ENCODE data around the gene TDP1. TPM values are rescaled to one million over a fixed set of nuclear protein-coding genes. Genes with fewer than 3 reads are reported as not detected.

Gene TDP1
- total RNA-seq, 1 donor from 2014 or later, result 12.5 TPM

DNA sequence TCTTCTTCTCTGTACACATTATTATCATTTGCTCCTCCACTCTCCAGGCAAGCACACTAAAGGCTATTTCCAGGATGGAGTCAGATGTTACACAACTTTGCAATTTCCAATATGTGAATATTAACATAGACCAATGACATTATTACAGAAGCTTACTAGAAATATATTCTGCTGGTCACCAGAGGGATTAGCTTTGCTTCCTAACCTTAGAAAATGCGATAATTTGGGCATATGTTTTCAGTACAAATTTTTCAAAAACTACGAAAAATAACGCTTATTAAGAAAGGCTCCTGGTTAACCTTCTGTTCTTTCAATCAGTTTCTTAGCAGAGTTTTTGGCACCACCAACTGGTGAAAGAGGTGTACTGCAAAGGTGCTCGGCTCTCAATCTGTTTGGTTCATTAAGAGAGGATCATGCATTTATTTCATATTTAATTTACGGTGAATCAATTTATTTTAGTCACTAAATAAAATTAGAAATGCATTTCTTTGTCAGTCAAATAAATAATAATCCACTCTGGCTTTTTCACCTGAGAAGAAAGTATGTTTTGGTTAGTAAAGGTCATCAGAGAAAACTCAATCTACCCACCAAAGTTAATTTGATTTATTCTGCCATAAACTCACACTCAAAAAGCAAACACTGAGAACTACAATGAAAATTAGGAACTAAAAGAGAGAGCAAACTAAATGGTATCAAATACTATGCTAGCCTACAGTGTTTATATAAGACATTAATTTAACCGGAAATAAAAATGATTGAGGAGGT, 40.4 kb upstream of the TDP1 start:
- Histone ChIP-seq H3K27ac (ENCODE audit: low read depth, low read length) (no peak overlapping the region), H3K9me3 (ENCODE audit: control insufficient read depth in 3 of 3, low read length in 3 of 3) (no peaks in the 10 kb centered on the region), H3K9ac (ENCODE audit: low read depth in 1 of 3, low read length in 3 of 3) (no peak overlapping the region), H3K27me3 (ENCODE audit: control insufficient read depth in 3 of 3, insufficient read depth in 3 of 3, low read length in 3 of 3) (no peaks in the 10 kb centered on the region), H3K36me3 (ENCODE audit: control insufficient read depth in 3 of 3, insufficient read depth in 3 of 3, low read length in 3 of 3) (no peaks in the 10 kb centered on the region), H3K4me3 (ENCODE audit: low read length in 3 of 3) (peak overlapping the region in 1 of 3 donors; percentile 45), H3K4me1 (ENCODE audit: control insufficient read depth in 3 of 3, insufficient read depth in 3 of 3, low read length in 3 of 3) (peaks cover 0 to 8% (median 7%) of the 10 kb centered on the region in 3 donors)

DNA sequence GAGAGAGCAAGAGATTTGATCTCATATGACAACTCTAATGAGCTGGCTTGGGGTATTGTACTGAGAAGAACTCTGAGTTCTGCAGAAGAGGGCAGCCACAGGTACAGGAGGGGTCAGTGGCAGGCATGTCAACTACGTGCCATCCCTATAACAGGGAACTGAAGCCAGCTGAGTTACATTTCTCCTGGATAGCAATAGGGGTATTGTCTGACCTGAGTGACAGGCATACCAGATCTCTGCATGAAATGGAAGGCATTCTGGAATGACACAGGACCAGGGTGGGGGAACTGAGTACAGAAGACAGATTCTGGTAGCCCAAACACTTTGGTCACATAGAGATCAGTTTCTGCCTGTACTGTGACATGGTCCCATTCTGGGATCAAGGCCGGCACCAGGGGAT, 37.0 kb upstream of the TDP1 start:
- H3K4me3 ChIP-seq (ENCODE audit: low read length in 3 of 3), result no peak overlapping the region
- H3K9me3 ChIP-seq (ENCODE audit: control insufficient read depth in 3 of 3, low read length in 3 of 3), result no peaks in the 10 kb centered on the region
- no peak overlapping the region for H3K9ac ChIP-seq (ENCODE audit: low read depth in 1 of 3, low read length in 3 of 3)
- H3K4me1 ChIP-seq (ENCODE audit: control insufficient read depth in 3 of 3, insufficient read depth in 3 of 3, low read length in 3 of 3), result no peaks in the 10 kb centered on the region
- no peaks in the 10 kb centered on the region for H3K27me3 ChIP-seq (ENCODE audit: control insufficient read depth in 3 of 3, insufficient read depth in 3 of 3, low read length in 3 of 3)
- no peak overlapping the region for H3K27ac ChIP-seq (ENCODE audit: low read depth, low read length)
- H3K36me3 ChIP-seq (ENCODE audit: control insufficient read depth in 3 of 3, insufficient read depth in 3 of 3, low read length in 3 of 3), result no peaks in the 10 kb centered on the region

DNA sequence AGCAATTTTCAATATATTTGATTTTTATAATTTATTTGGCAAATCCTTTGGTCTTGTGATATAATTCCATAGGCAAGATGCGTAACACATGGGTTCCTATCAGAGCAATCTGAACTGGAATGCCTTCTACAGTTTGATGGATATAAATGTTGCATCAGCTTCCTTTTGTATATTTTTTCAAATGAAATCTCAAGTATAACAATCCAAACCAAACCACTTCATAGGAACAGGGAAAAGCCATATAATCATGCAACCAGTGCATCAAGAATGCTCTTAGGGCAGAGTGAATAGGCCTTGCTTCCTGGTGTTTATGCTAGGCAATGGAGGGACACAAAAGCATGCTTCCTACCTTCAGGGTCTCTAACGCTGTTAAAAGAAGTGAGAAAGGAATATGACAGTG, 35.7 kb upstream of the TDP1 start:
- H3K27me3 ChIP-seq (ENCODE audit: control insufficient read depth in 3 of 3, insufficient read depth in 3 of 3, low read length in 3 of 3), result no peaks in the 10 kb centered on the region
- no peak overlapping the region for H3K27ac ChIP-seq (ENCODE audit: low read depth, low read length)
- H3K4me1 ChIP-seq (ENCODE audit: control insufficient read depth in 3 of 3, insufficient read depth in 3 of 3, low read length in 3 of 3), result peaks cover 0 to 4% (median 0%) of the 10 kb centered on the region in 3 donors
- H3K4me3 ChIP-seq (ENCODE audit: low read length in 3 of 3), result no peak overlapping the region
- H3K9me3 ChIP-seq (ENCODE audit: control insufficient read depth in 3 of 3, low read length in 3 of 3), result no peaks in the 10 kb centered on the region
- H3K36me3 ChIP-seq (ENCODE audit: control insufficient read depth in 3 of 3, insufficient read depth in 3 of 3, low read length in 3 of 3), result no peaks in the 10 kb centered on the region
- H3K9ac ChIP-seq (ENCODE audit: low read depth in 1 of 3, low read length in 3 of 3), result no peak overlapping the region

DNA sequence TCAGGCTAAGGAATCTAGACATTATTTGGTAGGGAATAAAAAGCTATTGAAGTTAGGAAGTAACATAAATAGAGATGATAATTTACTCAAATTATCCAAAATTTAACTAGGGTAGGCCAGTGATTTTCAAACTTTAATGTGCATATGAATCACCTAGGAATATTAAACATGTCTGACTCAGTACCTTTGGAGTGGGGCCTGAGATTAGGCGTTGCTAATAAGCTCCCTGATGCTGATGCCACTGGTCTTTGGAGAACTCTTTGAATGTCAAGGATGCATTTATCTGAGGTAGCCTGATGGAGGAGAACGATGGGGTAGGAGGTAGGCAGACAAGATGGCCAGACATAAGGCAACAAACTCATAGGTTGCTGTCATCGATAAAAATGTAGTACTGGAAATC, 34.4 kb upstream of the TDP1 start:
- no peaks in the 10 kb centered on the region for H3K27me3 ChIP-seq (ENCODE audit: control insufficient read depth in 3 of 3, insufficient read depth in 3 of 3, low read length in 3 of 3)
- no peak overlapping the region for H3K9ac ChIP-seq (ENCODE audit: low read depth in 1 of 3, low read length in 3 of 3)
- H3K4me3 ChIP-seq (ENCODE audit: low read length in 3 of 3), result no peak overlapping the region
- peaks cover 0 to 4% (median 0%) of the 10 kb centered on the region in 3 donors for H3K4me1 ChIP-seq (ENCODE audit: control insufficient read depth in 3 of 3, insufficient read depth in 3 of 3, low read length in 3 of 3)
- no peak overlapping the region for H3K27ac ChIP-seq (ENCODE audit: low read depth, low read length)
- H3K36me3 ChIP-seq (ENCODE audit: control insufficient read depth in 3 of 3, insufficient read depth in 3 of 3, low read length in 3 of 3), result no peaks in the 10 kb centered on the region
- no peaks in the 10 kb centered on the region for H3K9me3 ChIP-seq (ENCODE audit: control insufficient read depth in 3 of 3, low read length in 3 of 3)

DNA sequence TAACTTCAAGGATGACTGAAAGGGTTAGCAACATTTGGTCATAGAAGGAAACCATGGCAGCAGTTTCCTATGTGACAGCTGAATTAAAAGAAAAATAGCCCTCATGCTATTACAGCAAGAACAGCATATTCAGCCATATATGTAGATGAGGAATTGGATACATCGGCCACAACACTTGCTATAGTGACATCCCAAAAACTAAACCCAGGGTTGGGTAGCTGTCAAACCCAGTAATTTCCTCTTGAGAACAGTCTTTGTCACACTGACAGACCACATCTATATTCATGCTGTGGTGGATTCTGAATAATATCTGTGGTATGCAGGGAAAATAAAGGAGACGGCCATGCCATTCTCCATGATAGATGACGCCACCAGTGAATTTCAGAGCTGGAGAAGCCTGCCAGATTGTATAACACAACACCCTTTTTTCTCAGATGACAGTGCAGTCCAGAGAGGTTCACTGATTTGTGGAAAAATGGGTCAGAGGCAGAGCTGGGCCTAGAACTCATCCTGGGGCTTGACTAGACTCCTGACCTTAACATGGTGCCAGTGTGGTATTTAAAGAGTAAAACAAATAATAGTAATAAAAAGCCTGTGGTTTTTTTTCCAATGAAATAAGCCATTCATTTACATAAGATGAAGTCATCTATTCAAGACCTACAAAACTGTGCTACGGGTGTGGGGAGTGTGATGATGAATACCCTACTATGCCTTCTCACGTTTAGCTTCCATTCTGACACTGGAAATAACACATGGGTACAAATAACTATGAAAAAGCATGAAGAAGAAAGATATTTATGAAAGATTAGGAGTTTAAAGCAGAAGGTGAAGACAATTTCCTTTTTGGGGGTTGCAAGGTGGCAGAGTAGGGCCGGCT, 33.5 kb upstream of the TDP1 start:
- no peaks in the 10 kb centered on the region for H3K9me3 ChIP-seq (ENCODE audit: control insufficient read depth in 3 of 3, low read length in 3 of 3)
- H3K36me3 ChIP-seq (ENCODE audit: control insufficient read depth in 3 of 3, insufficient read depth in 3 of 3, low read length in 3 of 3), result no peaks in the 10 kb centered on the region
- no peak overlapping the region for H3K27ac ChIP-seq (ENCODE audit: low read depth, low read length)
- peaks cover 0 to 4% (median 0%) of the 10 kb centered on the region in 3 donors for H3K4me1 ChIP-seq (ENCODE audit: control insufficient read depth in 3 of 3, insufficient read depth in 3 of 3, low read length in 3 of 3)
- H3K27me3 ChIP-seq (ENCODE audit: control insufficient read depth in 3 of 3, insufficient read depth in 3 of 3, low read length in 3 of 3), result no peaks in the 10 kb centered on the region
- no peak overlapping the region for H3K4me3 ChIP-seq (ENCODE audit: low read length in 3 of 3)
- no peak overlapping the region for H3K9ac ChIP-seq (ENCODE audit: low read depth in 1 of 3, low read length in 3 of 3)

DNA sequence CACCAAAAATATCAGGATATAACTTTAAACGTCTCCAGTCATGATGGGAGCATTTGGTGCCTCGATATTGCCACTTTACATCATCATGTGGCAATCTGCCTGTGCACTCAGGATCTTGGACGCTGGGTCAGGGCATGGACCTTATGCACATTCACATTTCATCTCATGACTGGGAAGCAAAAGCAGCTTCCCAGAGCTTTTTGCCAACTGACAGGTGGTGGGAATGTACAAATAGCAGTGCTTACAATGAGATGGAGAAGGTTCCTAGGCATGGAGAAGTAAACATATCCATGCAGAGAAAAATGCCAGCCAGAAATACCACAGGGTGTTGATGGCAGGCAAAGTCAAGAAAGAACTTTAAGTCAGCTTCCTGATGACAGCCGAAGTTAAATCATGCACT, 31.5 kb upstream of the TDP1 start:
- no peak overlapping the region for H3K27ac ChIP-seq (ENCODE audit: low read depth, low read length)

DNA sequence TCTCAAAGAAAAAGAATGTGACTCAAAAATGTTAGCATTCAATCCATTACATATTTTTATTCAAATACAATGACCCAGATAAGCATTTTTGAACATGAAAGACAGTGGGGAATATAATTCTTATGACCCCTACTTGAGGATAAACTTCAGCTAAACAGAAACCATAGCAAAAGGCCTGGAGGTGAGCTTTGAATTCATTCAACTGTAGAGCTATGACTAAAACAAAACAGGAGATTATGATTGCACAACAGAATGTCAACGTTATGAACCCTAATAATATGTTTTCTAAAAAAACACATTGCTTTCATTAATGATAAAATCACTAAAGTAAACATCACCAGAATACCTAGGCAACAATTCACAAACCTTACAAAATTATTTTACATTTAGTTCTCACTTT, 29.0 kb upstream of the TDP1 start:
- H3K9ac ChIP-seq (ENCODE audit: low read depth in 1 of 3, low read length in 3 of 3), result no peak overlapping the region

More for the DNA sequence above, 31.5 kb upstream of the TDP1 start:
- Histone ChIP-seq H3K27me3 (ENCODE audit: control insufficient read depth in 3 of 3, insufficient read depth in 3 of 3, low read length in 3 of 3) (no peaks in the 10 kb centered on the region), H3K9ac (ENCODE audit: low read depth in 1 of 3, low read length in 3 of 3) (no peak overlapping the region), H3K4me3 (ENCODE audit: low read length in 3 of 3) (no peak overlapping the region), H3K36me3 (ENCODE audit: control insufficient read depth in 3 of 3, insufficient read depth in 3 of 3, low read length in 3 of 3) (no peaks in the 10 kb centered on the region), H3K4me1 (ENCODE audit: control insufficient read depth in 3 of 3, insufficient read depth in 3 of 3, low read length in 3 of 3) (peaks cover 0 to 4% (median 0%) of the 10 kb centered on the region in 3 donors), H3K9me3 (ENCODE audit: control insufficient read depth in 3 of 3, low read length in 3 of 3) (no peaks in the 10 kb centered on the region)

DNA sequence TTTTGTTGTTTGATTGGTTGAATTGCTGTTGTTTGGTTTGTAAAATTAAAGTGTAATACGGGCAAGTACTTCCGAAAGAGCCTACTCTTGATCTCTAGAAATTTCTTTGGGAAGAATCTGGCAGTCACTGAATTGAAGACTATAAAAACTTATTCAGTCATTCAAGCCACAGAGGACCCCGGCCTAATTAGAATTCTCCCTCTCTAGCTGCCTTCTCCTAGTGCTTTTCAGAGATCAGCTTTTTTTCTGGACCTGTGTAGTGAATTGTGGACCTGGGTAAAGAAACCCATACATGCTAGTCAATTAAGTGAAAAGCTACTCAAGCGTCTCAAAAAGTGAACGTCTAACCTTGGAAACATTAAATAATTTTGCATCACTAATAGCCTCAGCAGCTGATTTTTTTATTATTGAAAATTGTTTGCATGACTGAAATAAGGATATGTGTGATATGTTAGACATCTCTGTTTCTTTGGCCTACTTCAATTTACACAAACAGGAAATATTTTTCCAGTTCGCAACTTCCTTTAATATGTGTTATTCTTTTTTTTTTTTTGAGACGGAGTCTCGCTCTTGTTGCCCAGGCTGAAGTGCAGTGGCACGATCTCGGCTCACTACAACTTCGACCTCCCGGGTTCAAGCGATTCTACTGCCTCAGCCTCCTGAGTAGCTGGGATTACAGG, 28.4 kb upstream of the TDP1 start:
- Histone ChIP-seq H3K4me1 (ENCODE audit: control insufficient read depth in 3 of 3, insufficient read depth in 3 of 3, low read length in 3 of 3) (peaks cover 0 to 4% (median 0%) of the 10 kb centered on the region in 3 donors), H3K27me3 (ENCODE audit: control insufficient read depth in 3 of 3, insufficient read depth in 3 of 3, low read length in 3 of 3) (no peaks in the 10 kb centered on the region), H3K9ac (ENCODE audit: low read depth in 1 of 3, low read length in 3 of 3) (no peak overlapping the region), H3K36me3 (ENCODE audit: control insufficient read depth in 3 of 3, insufficient read depth in 3 of 3, low read length in 3 of 3) (peaks cover 0 to 11% (median 0%) of the 10 kb centered on the region in 3 donors), H3K27ac (ENCODE audit: low read depth, low read length) (no peak overlapping the region), H3K9me3 (ENCODE audit: control insufficient read depth in 3 of 3, low read length in 3 of 3) (no peaks in the 10 kb centered on the region), H3K4me3 (ENCODE audit: low read length in 3 of 3) (no peak overlapping the region)

More for the DNA sequence above, 29.0 kb upstream of the TDP1 start:
- no peak overlapping the region for H3K27ac ChIP-seq (ENCODE audit: low read depth, low read length)
- no peaks in the 10 kb centered on the region for H3K9me3 ChIP-seq (ENCODE audit: control insufficient read depth in 3 of 3, low read length in 3 of 3)
- peaks cover 0 to 11% (median 0%) of the 10 kb centered on the region in 3 donors for H3K36me3 ChIP-seq (ENCODE audit: control insufficient read depth in 3 of 3, insufficient read depth in 3 of 3, low read length in 3 of 3)
- peaks cover 0 to 4% (median 0%) of the 10 kb centered on the region in 3 donors for H3K4me1 ChIP-seq (ENCODE audit: control insufficient read depth in 3 of 3, insufficient read depth in 3 of 3, low read length in 3 of 3)
- no peaks in the 10 kb centered on the region for H3K27me3 ChIP-seq (ENCODE audit: control insufficient read depth in 3 of 3, insufficient read depth in 3 of 3, low read length in 3 of 3)
- no peak overlapping the region for H3K4me3 ChIP-seq (ENCODE audit: low read length in 3 of 3)

DNA sequence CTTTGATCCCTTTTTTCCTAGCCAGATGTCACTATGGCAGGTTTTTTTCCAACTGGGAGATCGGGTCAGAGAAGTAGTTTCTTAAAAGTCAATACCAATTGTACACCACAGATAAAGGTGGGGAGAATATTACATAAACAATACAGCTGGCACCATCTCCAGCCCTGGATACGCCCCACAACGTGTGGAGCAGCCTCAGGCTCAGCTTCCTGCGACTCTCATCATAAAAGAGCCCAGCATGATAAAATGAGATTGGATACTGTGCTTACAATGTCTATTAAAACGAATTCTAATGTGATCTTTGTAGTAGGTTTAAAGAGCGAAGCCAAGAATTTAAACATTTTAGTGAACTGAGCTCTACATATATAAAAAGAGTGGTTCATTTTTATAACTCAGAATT, 22.7 kb upstream of the TDP1 start:
- H3K27me3 ChIP-seq (ENCODE audit: control insufficient read depth in 3 of 3, insufficient read depth in 3 of 3, low read length in 3 of 3), result no peaks in the 10 kb centered on the region
- no peaks in the 10 kb centered on the region for H3K9me3 ChIP-seq (ENCODE audit: control insufficient read depth in 3 of 3, low read length in 3 of 3)

More for the DNA sequence above, 22.7 kb upstream of the TDP1 start:
- H3K27ac ChIP-seq (ENCODE audit: low read depth, low read length), result no peak overlapping the region
- no peaks in the 10 kb centered on the region for H3K4me1 ChIP-seq (ENCODE audit: control insufficient read depth in 3 of 3, insufficient read depth in 3 of 3, low read length in 3 of 3)
- no peak overlapping the region for H3K9ac ChIP-seq (ENCODE audit: low read depth in 1 of 3, low read length in 3 of 3)
- H3K36me3 ChIP-seq (ENCODE audit: control insufficient read depth in 3 of 3, insufficient read depth in 3 of 3, low read length in 3 of 3), result peaks cover 0 to 11% (median 0%) of the 10 kb centered on the region in 3 donors
- no peak overlapping the region for H3K4me3 ChIP-seq (ENCODE audit: low read length in 3 of 3)

Measured in skeletal muscle tissue (tissue), 4 donors.